ENCODE data around the gene WASF3.

DNA sequence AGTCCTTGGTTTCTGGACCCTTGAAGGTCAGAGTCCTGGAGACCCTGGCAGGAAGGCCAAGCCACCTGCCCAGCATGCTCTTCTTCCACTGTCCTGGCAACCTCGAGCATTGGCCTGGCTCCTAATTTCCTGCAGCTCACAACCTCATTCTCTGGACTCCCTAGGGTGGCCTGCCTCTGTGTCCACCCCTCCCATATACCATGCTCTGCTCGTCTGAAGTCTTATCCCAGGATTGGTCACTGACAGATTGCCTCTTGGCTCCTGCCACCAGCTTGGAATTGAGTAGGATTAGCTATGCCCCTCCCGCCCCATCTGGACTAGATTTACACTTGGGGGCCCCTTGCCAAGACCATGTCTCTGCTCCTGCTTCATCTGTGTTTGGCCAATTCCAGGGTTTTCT lies 17.1 kb upstream of the WASF3 start:
- TF ChIP-seq GATA2 (IDR thresholded peaks at IDR 0.05; ENCODE audit: low read depth, low read length) (no peak), GATA3 (IDR thresholded peaks at IDR 0.05; ENCODE audit: low read depth, low read length) (no peak)
